GM23338 (cell line): ENCODE results near the gene SDF2L1. TPM values are rescaled to one million over a fixed set of nuclear protein-coding genes. Genes with fewer than 3 reads are reported as not detected.
A peak's percentile ranks its signal among the peaks of the same experiment; 100 is the strongest.
"Not testable (repeated sequence)": the region's sequence is repeated elsewhere in the genome, so short reads cannot be mapped to it uniquely, and the experiment has no call there.

Experiments
- ATAC-seq: fragments of 200-7000 bp; cut with Tn5 transposase; 3 replicates; pipeline ENCODE4 v1.9.1; 2020
- DNase-seq: peaks from one replicate; pipeline ENCODE4 v3.0.0-alpha.2; 2015; ENCODE audit warnings: low spot score
- H2AFZ ChIP-seq: fragments of 200-600 bp; sonication (generic); 2 replicates; pipeline ENCODE4 v1.8.0; 2016; ENCODE audit warnings: antibody characterized with exemption, mild to moderate bottlenecking, moderate library complexity
- H3F3A ChIP-seq: fragments of 200-600 bp; sonication (generic); replicated peaks from 2 replicates; pipeline ENCODE4 v1.8.0; 2017; ENCODE audit warnings: antibody characterized with exemption, mixed run types, low read depth
- H3K27ac ChIP-seq: fragments of 200-600 bp; sonication (generic); 2 replicates; pipeline ENCODE4 v1.6.1; 2016; ENCODE audit warnings: low read depth
- H3K27me3 ChIP-seq: fragments of 200-600 bp; sonication (generic); 2 replicates; pipeline ENCODE4 v1.8.0; 2016; ENCODE audit warnings: mild to moderate bottlenecking, mixed run types, moderate library complexity; ENCODE audit not compliant: insufficient read depth
- H3K36me3 ChIP-seq: fragments of 200-600 bp; sonication (generic); 2 replicates; pipeline ENCODE4 v1.8.0; 2016; ENCODE audit warnings: mild to moderate bottlenecking; ENCODE audit not compliant: insufficient read depth
- H3K4me1 ChIP-seq: fragments of 200-600 bp; sonication (generic); 2 replicates; pipeline ENCODE4 v1.8.0; 2016; ENCODE audit warnings: mild to moderate bottlenecking, moderate library complexity; ENCODE audit not compliant: insufficient read depth
- H3K4me2 ChIP-seq: fragments of 200-600 bp; sonication (generic); 2 replicates; pipeline ENCODE4 v1.7.1; 2017; ENCODE audit warnings: mixed run types
- H3K4me3 ChIP-seq: fragments of 200-600 bp; sonication (generic); 2 replicates; pipeline ENCODE4 v1.6.1; 2016; ENCODE audit warnings: mixed run types
- H3K79me2 ChIP-seq: fragments of 200-600 bp; sonication (generic); replicated peaks from 2 replicates; pipeline ENCODE4 v1.8.0; 2017; ENCODE audit warnings: mild to moderate bottlenecking; ENCODE audit not compliant: insufficient read depth
- H3K9me2 ChIP-seq: fragments of 200-600 bp; sonication (generic); 2 replicates; pipeline ENCODE4 v1.8.0; 2017; ENCODE audit not compliant: insufficient read depth
- H4K20me1 ChIP-seq: fragments of 200-600 bp; sonication (generic); replicated peaks from 2 replicates; pipeline ENCODE4 v1.8.0; 2017; ENCODE audit warnings: mild to moderate bottlenecking; ENCODE audit not compliant: insufficient read depth
- H3K27ac Mint-ChIP-seq: 2 replicates; pipeline ENCODE4 v1.8.0; 2020; ENCODE audit warnings: inconsistent platforms, mild to moderate bottlenecking, moderate library complexity, mixed read lengths
- H3K27me3 Mint-ChIP-seq: 3 replicates; pipeline ENCODE4 v1.8.0; 2022; ENCODE audit warnings: low read depth, mild to moderate bottlenecking, moderate library complexity, mixed read lengths, inconsistent platforms; ENCODE audit not compliant: insufficient read depth, poor library complexity
- H3K36me3 Mint-ChIP-seq: 3 replicates; pipeline ENCODE4 v1.8.0; 2021; ENCODE audit warnings: low read depth, mild to moderate bottlenecking, inconsistent platforms, moderate library complexity, mixed read lengths
- H3K4me1 Mint-ChIP-seq: 3 replicates; pipeline ENCODE4 v1.8.0; 2020; ENCODE audit warnings: mild to moderate bottlenecking, inconsistent platforms, mixed read lengths
- H3K4me3 Mint-ChIP-seq: 3 replicates; pipeline ENCODE4 v1.8.0; 2021; ENCODE audit warnings: moderate library complexity, mild to moderate bottlenecking, inconsistent platforms, mixed read lengths
- H3K9me3 Mint-ChIP-seq: 3 replicates; pipeline ENCODE4 v1.8.0; 2020; ENCODE audit warnings: moderate library complexity, mild to moderate bottlenecking, inconsistent platforms, mixed read lengths
- CREB1 ChIP-seq: fragments of 250-450 bp; sonication (Bioruptor Pico); IDR thresholded peaks from 2 replicates; pipeline ENCODE4 v1.5.0; 2020; ENCODE audit warnings: low read depth, mild to moderate bottlenecking, moderate library complexity
- CTCF ChIP-seq, 2 experiments: fragments of 200-600 bp in 1 of 2; sonication (generic) in 1 of 2; conservative IDR thresholded peaks; 2 replicates each; pipeline versions ENCODE4 v1.5.1 to v1.6.1; 2016 to 2017; ENCODE audit warnings: antibody characterized with exemption in 2 of 2, low read depth in 2 of 2, mild to moderate bottlenecking in 2 of 2, moderate library complexity in 1 of 2
- EZH2 ChIP-seq: fragments of 200-600 bp; sonication (generic); IDR thresholded peaks from one replicate; pipeline ENCODE4 v1.8.0; 2017; ENCODE audit warnings: antibody characterized with exemption, mild to moderate bottlenecking, low read depth; ENCODE audit not compliant: unreplicated experiment
- EZH2phosphoT487 ChIP-seq: fragments of 200-600 bp; sonication (generic); IDR thresholded peaks from one replicate; pipeline ENCODE4 v1.8.1; 2018; ENCODE audit warnings: antibody characterized with exemption; ENCODE audit not compliant: unreplicated experiment
- NANOG ChIP-seq: IDR thresholded peaks from 2 replicates; pipeline ENCODE4 v1.6.1; 2016; ENCODE audit warnings: antibody characterized with exemption, borderline replicate concordance
- REST ChIP-seq: IDR thresholded peaks from one replicate; pipeline ENCODE4 v1.6.1; 2018; ENCODE audit warnings: antibody characterized with exemption; ENCODE audit not compliant: unreplicated experiment
- STAT1 ChIP-seq: IDR thresholded peaks from one replicate; pipeline ENCODE4 v1.6.1; 2016; ENCODE audit warnings: antibody characterized with exemption; ENCODE audit not compliant: unreplicated experiment
- ZNF331 ChIP-seq: fragments of 250-450 bp; sonication (Bioruptor Pico); IDR thresholded peaks from 2 replicates; pipeline ENCODE4 v1.5.0; 2020; ENCODE audit warnings: low read depth, mild to moderate bottlenecking, moderate library complexity
- polyA plus RNA-seq: library from polyadenylated mRNA; unstranded; fragments of >200 nt; fragmentation: Nextera tagmentation; extraction: Ambion mirVana; gene quantifications from 2 replicates; pipeline ENCODE4 v1.2.1, GENCODE V29; 2016
- total RNA-seq: library from RNA; depleted of rRNA; stranded (reverse); fragments of >200 nt; shearing (Covaris generic); gene quantifications from 2 replicates; pipeline ENCODE4 v1.2.3, GENCODE V29; 2014

SDF2L1 gene
- total and polyA plus RNA-seq, 2 experiments from 2014 or later = 62.3 to 72.7 TPM

GRCh38 chr22:21642584-21643448, 714 bp downstream of the SDF2L1 start:
- Histone ChIP-seq H3K27ac (no peak overlapping the region), H3K9me2 (no peaks in the 10 kb centered on the region), H3K79me2 (no peaks in the 10 kb centered on the region), H3K4me3 (peak overlapping the region; percentile 90), H3K36me3 (no peaks in the 10 kb centered on the region), H3K4me1 (peaks cover 7% of the 10 kb centered on the region; the same call in 1 of the 2 replicates), H3F3A (peaks cover 15% of the 10 kb centered on the region), H3K4me2 (peak overlapping the region; percentile 89), H2AFZ (peak overlapping the region; percentile 80), H4K20me1 (peaks cover 5% of the 10 kb centered on the region; the same call in 1 of the 2 replicates), H3K27me3 (peaks cover 8% of the 10 kb centered on the region)
- ATAC-seq (peak; percentile 43), DNase-seq (peak; percentile 94)
- peaks cover 21% of the 10 kb centered on the region for H3K36me3 Mint-ChIP-seq
- H3K27ac Mint-ChIP-seq = no peak overlapping the region
- H3K4me3 Mint-ChIP-seq = peak overlapping the region; percentile 84
- no peaks in the 10 kb centered on the region for H3K9me3 Mint-ChIP-seq
- H3K4me1 Mint-ChIP-seq = peaks cover 17% of the 10 kb centered on the region
- no peak for TF ChIP-seq EZH2
- no peak for TF ChIP-seq CREB1
- TF ChIP-seq STAT1 = no peak
- no peak for TF ChIP-seq REST
- peak; percentile 12; the same call in 1 of the 2 replicates for TF ChIP-seq ZNF331 (CRISPR knock-in tag)
- peak; percentile 67 to 68 for TF ChIP-seq CTCF (conservative IDR thresholded peaks at IDR 0.05; ENCODE audit: low read depth in 2 of 2)
- H3K27me3 Mint-ChIP-seq = peaks cover 17% of the 10 kb centered on the region

GRCh38 chr22:21643533-21644357, 1.6 kb downstream of the SDF2L1 start:
- no peak overlapping the region for H3K27ac Mint-ChIP-seq
- H3F3A ChIP-seq = peaks cover 16% of the 10 kb centered on the region
- H3K9me3 Mint-ChIP-seq = no peaks in the 10 kb centered on the region
- TF ChIP-seq CREB1 = no peak
- TF ChIP-seq EZH2phosphoT487 = no peak
- TF ChIP-seq NANOG = no peak
- peak in 1 of 2 experiments; percentile 44; a peak in 2 of 4 replicates for TF ChIP-seq CTCF (conservative IDR thresholded peaks at IDR 0.05; ENCODE audit: low read depth in 2 of 2)
- H3K4me1 Mint-ChIP-seq = peaks cover 17% of the 10 kb centered on the region
- no peak overlapping the region for H3K27ac ChIP-seq
- peaks cover 23% of the 10 kb centered on the region for H3K36me3 Mint-ChIP-seq
- H2AFZ ChIP-seq = no peak overlapping the region
- H3K4me3 Mint-ChIP-seq = peak overlapping the region; percentile 84; the same call in 2 of the 3 replicates
- no peaks in the 10 kb centered on the region for H3K79me2 ChIP-seq
- H3K27me3 ChIP-seq = peaks cover 8% of the 10 kb centered on the region
- peak overlapping the region; percentile 89 for H3K4me2 ChIP-seq
- H4K20me1 ChIP-seq = peaks cover 5% of the 10 kb centered on the region; the same call in 1 of the 2 replicates
- H3K4me3 ChIP-seq = peak overlapping the region; percentile 90
- peaks cover 17% of the 10 kb centered on the region for H3K27me3 Mint-ChIP-seq
- peaks cover 7% of the 10 kb centered on the region; the same call in 1 of the 2 replicates for H3K4me1 ChIP-seq
- ATAC-seq (no peak), DNase-seq (no peak)
- no peaks in the 10 kb centered on the region for H3K9me2 ChIP-seq
- H3K36me3 ChIP-seq = no peaks in the 10 kb centered on the region

GRCh38 chr22:21645513-21645912, 3.4 kb downstream of the SDF2L1 start:
- not testable (repeated sequence) for H3K27ac ChIP-seq, H3K9me3 Mint-ChIP-seq, DNase-seq, H3K27me3 ChIP-seq, ATAC-seq, H3K27ac Mint-ChIP-seq, H3K36me3 ChIP-seq, H3K4me2 ChIP-seq, H3K4me3 Mint-ChIP-seq, H3K79me2 ChIP-seq, H2AFZ ChIP-seq, H3K9me2 ChIP-seq, H3K4me3 ChIP-seq, H4K20me1 ChIP-seq
- peaks cover 17% of the 10 kb centered on the region for H3K27me3 Mint-ChIP-seq
- peaks cover 20% of the 10 kb centered on the region for H3K4me1 Mint-ChIP-seq
- H3K4me1 ChIP-seq = peaks cover 11% of the 10 kb centered on the region
- peaks cover 28% of the 10 kb centered on the region for H3K36me3 Mint-ChIP-seq
- H3F3A ChIP-seq = peaks cover 18% of the 10 kb centered on the region
